ENCODE data around the gene DQX1. TPM values are rescaled to one million over a fixed set of nuclear protein-coding genes. Genes with fewer than 3 reads are reported as not detected.
A peak's percentile ranks its signal among the peaks of the same experiment; 100 is the strongest.

The DQX1 gene
- total RNA-seq, 4 donors from 2014 or later = 3.8 to 13.3 (median 5.7) TPM

- Histone ChIP-seq H3K27me3 (peaks cover 5 to 56% (median 14%) of the 10 kb centered on the region in 4 donors), H3K27ac (peak overlapping the region; percentile 96 to 99 (median 97)), H3K36me3 (peaks cover 0 to 23% (median 9%) of the 10 kb centered on the region in 3 donors), H3K4me3 (peak overlapping the region; percentile 56 to 86 (median 72)), H3K4me1 (peaks cover 26 to 50% (median 28%) of the 10 kb centered on the region in 3 donors), H3K9me3 (no peaks in the 10 kb centered on the region)
- no peak for DNase-seq
- WGBS, 2 donors = 15 to 38% methylated on average over 9 to 20 of the region's 38 CpGs
- TF ChIP-seq CTCF (IDR thresholded peaks at IDR 0.05) = no peak
- TF ChIP-seq POLR2A (IDR thresholded peaks at IDR 0.05) = no peak
- intact Hi-C loops (cut with DNase I) = no loop called here
These were observed 18.0 kb downstream of the DQX1 start for GRCh38 chr2:74507926-74508520.

GRCh38 chr2:74507145-74507925 is 18.7 kb downstream of the DQX1 start, which contains the start of gene PCGF1:
PCGF1 (minus strand) TSS chr2:74507695; CDS start chr2:74507668, 27 bp downstream.
- peak within 1 kb of the TSS; percentile 96 to 99 (median 97) for H3K27ac ChIP-seq
- H3K9me3 ChIP-seq = no peaks in the 10 kb centered on the region
- WGBS, 2 donors = 1% methylated on average over 32 to 37 of the region's 56 CpGs
- intact Hi-C loops (cut with DNase I) = no loop called here
- peaks cover 0 to 56% (median 9%) of the 10 kb centered on the region in 4 donors for H3K27me3 ChIP-seq
- H3K36me3 ChIP-seq = peaks cover 0 to 23% (median 9%) of the 10 kb centered on the region in 3 donors
- DNase-seq = peak; percentile 89
- peak within 1 kb of the TSS; percentile 56 to 86 (median 72) for H3K4me3 ChIP-seq
- peaks cover 26 to 56% (median 33%) of the 10 kb centered on the region in 3 donors for H3K4me1 ChIP-seq
- TF ChIP-seq POLR2A (IDR thresholded peaks at IDR 0.05) (peak in 3 of 4 donors; percentile 25 to 55 (median 30)), CTCF (IDR thresholded peaks at IDR 0.05) (peak in 5 of 6 experiments; percentile 8 to 38 (median 20))

- Histone ChIP-seq H3K27ac (no peak overlapping the region), H3K36me3 (peaks cover 0 to 23% (median 9%) of the 10 kb centered on the region in 3 donors), H3K4me3 (peak overlapping the region in 2 of 4 donors; percentile 69 to 86), H3K9me3 (no peaks in the 10 kb centered on the region), H3K27me3 (peaks cover 0 to 56% (median 0%) of the 10 kb centered on the region in 4 donors), H3K4me1 (peaks cover 32 to 61% (median 37%) of the 10 kb centered on the region in 3 donors)
- no peak for DNase-seq
- WGBS, 2 donors = 90 to 92% methylated on average over 12 to 13 of the region's 14 CpGs
- intact Hi-C loops (cut with DNase I) = no loop called here
- TF ChIP-seq POLR2A (IDR thresholded peaks at IDR 0.05) (no peak), CTCF (IDR thresholded peaks at IDR 0.05) (no peak)
These were observed 20.4 kb downstream of the DQX1 start for GRCh38 chr2:74505448-74506246.

GRCh38 chr2:74504591-74504990 is 21.4 kb downstream of the DQX1 start:
- 90% methylated on average over 2 to 3 of the region's 3 CpGs for WGBS, 2 donors
- no peak for TF ChIP-seq CTCF (IDR thresholded peaks at IDR 0.05)
- no peak for TF ChIP-seq POLR2A (IDR thresholded peaks at IDR 0.05)
- Histone ChIP-seq H3K4me1 (peaks cover 33 to 66% (median 39%) of the 10 kb centered on the region in 3 donors), H3K4me3 (no peak overlapping the region), H3K27me3 (peaks cover 2 to 56% (median 4%) of the 10 kb centered on the region in 4 donors), H3K36me3 (peaks cover 0 to 23% (median 9%) of the 10 kb centered on the region in 3 donors), H3K27ac (no peak overlapping the region), H3K9me3 (no peaks in the 10 kb centered on the region)
- intact Hi-C loops (cut with DNase I) = no loop called here
- no peak for DNase-seq
